GM12864 (cell line): ENCODE measurements around the gene TNS4.

Source experiments
- DNase-seq: peaks from one replicate; pipeline ENCODE4 v3.0.0-alpha.2; 2011; ENCODE audit warnings: low read depth
- H3K4me3 ChIP-seq: 2 replicates; pipeline ENCODE4 v1.5.1; 2011; ENCODE audit warnings: mild to moderate bottlenecking, low read depth, low read length, control low read depth
- TF ChIP-seq, protein P1 (sequence below): IDR thresholded peaks from 2 replicates; pipeline ENCODE4 v1.5.1; 2011; ENCODE audit warnings: low read depth, mild to moderate bottlenecking, moderate library complexity, low read length, control low read depth, inconsistent platforms; ENCODE audit errors: missing control alignments

TNS4 gene

GRCh38 chr17:40484973-40485530 lies 16.4 kb downstream of the TNS4 start:
- TF ChIP-seq, protein P1, sequence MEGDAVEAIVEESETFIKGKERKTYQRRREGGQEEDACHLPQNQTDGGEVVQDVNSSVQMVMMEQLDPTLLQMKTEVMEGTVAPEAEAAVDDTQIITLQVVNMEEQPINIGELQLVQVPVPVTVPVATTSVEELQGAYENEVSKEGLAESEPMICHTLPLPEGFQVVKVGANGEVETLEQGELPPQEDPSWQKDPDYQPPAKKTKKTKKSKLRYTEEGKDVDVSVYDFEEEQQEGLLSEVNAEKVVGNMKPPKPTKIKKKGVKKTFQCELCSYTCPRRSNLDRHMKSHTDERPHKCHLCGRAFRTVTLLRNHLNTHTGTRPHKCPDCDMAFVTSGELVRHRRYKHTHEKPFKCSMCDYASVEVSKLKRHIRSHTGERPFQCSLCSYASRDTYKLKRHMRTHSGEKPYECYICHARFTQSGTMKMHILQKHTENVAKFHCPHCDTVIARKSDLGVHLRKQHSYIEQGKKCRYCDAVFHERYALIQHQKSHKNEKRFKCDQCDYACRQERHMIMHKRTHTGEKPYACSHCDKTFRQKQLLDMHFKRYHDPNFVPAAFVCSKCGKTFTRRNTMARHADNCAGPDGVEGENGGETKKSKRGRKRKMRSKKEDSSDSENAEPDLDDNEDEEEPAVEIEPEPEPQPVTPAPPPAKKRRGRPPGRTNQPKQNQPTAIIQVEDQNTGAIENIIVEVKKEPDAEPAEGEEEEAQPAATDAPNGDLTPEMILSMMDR: no peak
- no peak for DNase-seq
- no peak overlapping the region for H3K4me3 ChIP-seq

GRCh38 chr17:40484285-40484972 lies 17.0 kb downstream of the TNS4 start:
- H3K4me3 ChIP-seq: no peak overlapping the region
- no peak for DNase-seq
- TF ChIP-seq, protein P1: no peak

DNA sequence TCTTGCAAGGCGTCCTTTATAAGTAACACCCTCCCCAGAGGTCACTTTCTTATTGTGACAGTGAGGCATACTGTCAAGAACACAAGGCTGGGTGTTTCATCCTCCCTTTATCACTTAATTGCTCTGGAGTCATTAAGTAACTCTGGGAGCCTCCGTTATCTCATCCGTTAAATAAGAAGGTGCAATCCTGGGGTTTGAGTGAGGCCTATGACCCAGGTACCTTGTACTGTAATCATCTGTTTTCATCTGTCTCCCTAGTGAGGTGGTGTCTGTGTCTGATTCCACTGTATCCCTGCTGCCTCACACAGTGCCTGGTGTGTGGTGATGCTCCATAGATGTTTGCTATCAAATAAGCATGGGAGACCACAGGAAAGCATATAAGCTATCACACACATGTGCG lies 17.7 kb downstream of the TNS4 start:
- no peak overlapping the region for H3K4me3 ChIP-seq
- DNase-seq: no peak
- TF ChIP-seq, protein P1: no peak

GRCh38 chr17:40482722-40483121 lies 18.7 kb downstream of the TNS4 start:
- DNase-seq: no peak
- TF ChIP-seq, protein P1: no peak
- H3K4me3 ChIP-seq: no peak overlapping the region

- no peak overlapping the region for H3K4me3 ChIP-seq
- no peak for DNase-seq
- TF ChIP-seq, protein P1: no peak
Observed at GRCh38 chr17:40481106-40481505, 20.3 kb downstream of the TNS4 start.

GRCh38 chr17:40480501-40481003 lies 20.9 kb downstream of the TNS4 start:
- TF ChIP-seq, protein P1: no peak
- no peak for DNase-seq
- H3K4me3 ChIP-seq: no peak overlapping the region
